ENCODE data around the gene NVL. TPM values are rescaled to one million over a fixed set of nuclear protein-coding genes. Genes with fewer than 3 reads are reported as not detected.

Gene NVL
- total RNA-seq, 4 donors from 2014 or later = 2.6 to 45.2 (median 28.9) TPM

- intact Hi-C loops (cut with DNase I; ENCODE audit: low total_unique reads) = no loop called here
- Histone ChIP-seq H3K27me3 (no peaks in the 10 kb centered on the region), H3K9me3 (no peaks in the 10 kb centered on the region), H3K4me3 (no peak overlapping the region), H3K4me1 (no peaks in the 10 kb centered on the region), H3K36me3 (no peaks in the 10 kb centered on the region), H3K27ac (no peak overlapping the region)
- no peak for TF ChIP-seq CTCF (IDR thresholded peaks at IDR 0.05)
- no peak for TF ChIP-seq POLR2A (IDR thresholded peaks at IDR 0.05)
- DNase-seq = no peak
Observed at GRCh38 chr1:224219011-224219611, 110.9 kb downstream of the NVL start.

- H3K4me3 ChIP-seq = no peak overlapping the region
- H3K36me3 ChIP-seq = no peaks in the 10 kb centered on the region
- no peaks in the 10 kb centered on the region for H3K4me1 ChIP-seq
- TF ChIP-seq POLR2A (IDR thresholded peaks at IDR 0.05) = no peak
- TF ChIP-seq CTCF (IDR thresholded peaks at IDR 0.05) = no peak
- no peak for DNase-seq
- peak overlapping the region in 1 of 2 donors; percentile 25 for H3K27ac ChIP-seq
- H3K27me3 ChIP-seq = no peaks in the 10 kb centered on the region
- intact Hi-C loops (cut with DNase I; ENCODE audit: low total_unique reads) = no loop called here
- no peaks in the 10 kb centered on the region for H3K9me3 ChIP-seq
Observed at GRCh38 chr1:224217655-224218623, 112.0 kb downstream of the NVL start.

GRCh38 chr1:224216382-224216781 is 113.6 kb downstream of the NVL start:
- Histone ChIP-seq H3K36me3 (no peaks in the 10 kb centered on the region), H3K9me3 (no peaks in the 10 kb centered on the region), H3K4me3 (no peak overlapping the region), H3K27me3 (no peaks in the 10 kb centered on the region), H3K4me1 (no peaks in the 10 kb centered on the region), H3K27ac (no peak overlapping the region)
- intact Hi-C loops (cut with DNase I; ENCODE audit: low total_unique reads) = no loop called here
- DNase-seq = no peak
- no peak for TF ChIP-seq CTCF (IDR thresholded peaks at IDR 0.05)
- TF ChIP-seq POLR2A (IDR thresholded peaks at IDR 0.05) = no peak

GRCh38 chr1:224213438-224214119 is 116.4 kb downstream of the NVL start:
- Histone ChIP-seq H3K27ac (no peak overlapping the region), H3K9me3 (no peaks in the 10 kb centered on the region), H3K27me3 (no peaks in the 10 kb centered on the region), H3K4me3 (no peak overlapping the region), H3K4me1 (no peaks in the 10 kb centered on the region), H3K36me3 (no peaks in the 10 kb centered on the region)
- DNase-seq = no peak
- no peak for TF ChIP-seq CTCF (IDR thresholded peaks at IDR 0.05)
- TF ChIP-seq POLR2A (IDR thresholded peaks at IDR 0.05) = no peak
- intact Hi-C loops (cut with DNase I; ENCODE audit: low total_unique reads) = no loop called here

All from uterus (tissue), 4 donors.